Measurements from ENCODE around the gene PNPLA8. TPM values are rescaled to one million over a fixed set of nuclear protein-coding genes. Genes with fewer than 3 reads are reported as not detected.

PNPLA8 gene
- total RNA-seq, 3 donors from 2014 or later: 20.8 to 32.3 (median 23.4) TPM

DNA sequence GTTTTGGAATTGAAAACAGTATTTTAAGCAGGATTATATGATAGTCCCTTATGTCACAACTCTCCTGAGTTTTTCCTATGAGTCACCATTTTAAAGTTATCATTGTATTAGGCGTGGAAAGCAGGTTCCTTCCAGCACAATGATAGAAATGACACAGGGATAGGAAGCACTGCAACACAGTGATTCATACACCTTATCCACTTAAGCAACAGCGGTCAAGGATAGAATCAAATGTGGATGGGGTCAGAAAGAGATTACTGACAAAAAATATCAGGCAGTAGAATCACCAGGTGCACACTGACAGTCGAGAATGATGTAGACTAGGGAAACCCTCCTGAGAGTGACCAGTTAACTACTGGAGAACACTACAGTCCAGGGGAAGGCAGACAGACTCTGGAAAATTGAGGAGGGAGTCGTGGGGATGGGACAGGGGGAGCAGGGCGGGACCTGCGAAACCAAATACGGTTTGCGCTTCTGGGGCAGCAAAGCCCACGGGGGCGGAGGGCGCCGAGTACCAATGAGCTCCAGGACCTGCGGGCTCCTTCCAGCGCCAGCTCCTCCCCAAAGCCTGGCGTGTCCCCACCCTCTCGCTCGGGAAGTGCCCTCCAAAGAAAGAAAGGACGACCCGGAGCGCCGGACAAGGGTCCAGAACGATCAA, 479 bp downstream of the PNPLA8 start:
- H3K36me3 ChIP-seq (ENCODE audit: low read depth): peaks cover 5% of the 10 kb centered on the region
- H3K4me1 ChIP-seq (ENCODE audit: low read depth): peaks cover 16% of the 10 kb centered on the region
- intact Hi-C loops (cut with DNase I, micrococcal nuclease): loop anchor here (2.0 to 5.0 kb wide), 2 partner anchors 42 to 45 kb away; partner anchors contain the start of genes DNAJB9 (in 1 of the 2) and THAP5 (in 1 of the 2)
- no peak for DNase-seq
- no peaks in the 10 kb centered on the region for H3K9me3 ChIP-seq
- ATAC-seq: peak; percentile 63
- TF ChIP-seq, protein P1, sequence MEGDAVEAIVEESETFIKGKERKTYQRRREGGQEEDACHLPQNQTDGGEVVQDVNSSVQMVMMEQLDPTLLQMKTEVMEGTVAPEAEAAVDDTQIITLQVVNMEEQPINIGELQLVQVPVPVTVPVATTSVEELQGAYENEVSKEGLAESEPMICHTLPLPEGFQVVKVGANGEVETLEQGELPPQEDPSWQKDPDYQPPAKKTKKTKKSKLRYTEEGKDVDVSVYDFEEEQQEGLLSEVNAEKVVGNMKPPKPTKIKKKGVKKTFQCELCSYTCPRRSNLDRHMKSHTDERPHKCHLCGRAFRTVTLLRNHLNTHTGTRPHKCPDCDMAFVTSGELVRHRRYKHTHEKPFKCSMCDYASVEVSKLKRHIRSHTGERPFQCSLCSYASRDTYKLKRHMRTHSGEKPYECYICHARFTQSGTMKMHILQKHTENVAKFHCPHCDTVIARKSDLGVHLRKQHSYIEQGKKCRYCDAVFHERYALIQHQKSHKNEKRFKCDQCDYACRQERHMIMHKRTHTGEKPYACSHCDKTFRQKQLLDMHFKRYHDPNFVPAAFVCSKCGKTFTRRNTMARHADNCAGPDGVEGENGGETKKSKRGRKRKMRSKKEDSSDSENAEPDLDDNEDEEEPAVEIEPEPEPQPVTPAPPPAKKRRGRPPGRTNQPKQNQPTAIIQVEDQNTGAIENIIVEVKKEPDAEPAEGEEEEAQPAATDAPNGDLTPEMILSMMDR (IDR thresholded peaks at IDR 0.05): no peak
- H3K4me3 ChIP-seq: peak overlapping the region; percentile 64

DNA sequence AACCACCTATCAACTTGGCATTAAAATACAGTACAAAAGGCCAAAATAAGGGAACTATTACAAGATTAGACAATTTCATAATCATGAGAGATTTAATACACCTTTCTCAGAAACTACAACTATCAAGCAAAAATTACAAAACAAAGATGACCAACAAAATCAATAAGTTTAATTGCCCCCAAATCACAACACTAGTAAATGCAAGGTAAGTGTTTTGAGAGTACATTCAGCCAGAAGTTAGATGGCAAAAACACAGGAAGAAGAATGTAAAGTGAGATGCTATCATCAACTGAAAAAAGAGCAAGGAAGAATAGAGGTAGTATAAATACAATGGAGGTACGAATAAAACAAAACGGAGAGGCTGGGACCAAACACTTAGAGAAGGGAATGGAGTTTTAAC, 3.2 kb downstream of the PNPLA8 start:
- H3K9me3 ChIP-seq: no peaks in the 10 kb centered on the region
- H3K4me1 ChIP-seq (ENCODE audit: low read depth): peaks cover 12% of the 10 kb centered on the region
- DNase-seq: no peak
- intact Hi-C loops (cut with DNase I, micrococcal nuclease): no loop called here
- no peak overlapping the region for H3K4me3 ChIP-seq
- TF ChIP-seq, protein P1 (IDR thresholded peaks at IDR 0.05): no peak
- no peak for ATAC-seq
- H3K36me3 ChIP-seq (ENCODE audit: low read depth): peaks cover 5% of the 10 kb centered on the region

DNA sequence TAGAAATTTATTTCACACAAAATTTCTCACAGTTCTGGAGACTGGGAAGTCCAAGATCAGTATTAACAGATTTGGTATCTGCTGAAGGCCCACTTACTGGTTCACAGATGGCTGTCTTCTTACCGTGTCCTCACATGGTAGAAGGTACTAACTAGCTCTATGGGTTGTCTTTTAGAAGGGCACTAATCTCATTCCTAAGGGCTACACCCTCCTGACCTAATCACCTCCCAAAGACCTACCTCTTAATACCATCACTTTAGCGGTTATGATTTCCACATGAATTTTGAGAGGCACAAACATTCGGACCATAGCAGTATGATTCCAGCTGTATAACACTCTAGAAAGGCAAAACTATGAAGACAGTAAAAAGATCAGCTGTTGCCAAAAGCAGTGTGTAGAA, 8.0 kb downstream of the PNPLA8 start:
- DNase-seq: no peak
- intact Hi-C loops (cut with DNase I, micrococcal nuclease): no loop called here
- Histone ChIP-seq H3K36me3 (ENCODE audit: low read depth) (no peaks in the 10 kb centered on the region), H3K4me3 (no peak overlapping the region), H3K9me3 (no peaks in the 10 kb centered on the region), H3K4me1 (ENCODE audit: low read depth) (no peaks in the 10 kb centered on the region)
- no peak for ATAC-seq
- TF ChIP-seq, protein P1 (IDR thresholded peaks at IDR 0.05): no peak

DNA sequence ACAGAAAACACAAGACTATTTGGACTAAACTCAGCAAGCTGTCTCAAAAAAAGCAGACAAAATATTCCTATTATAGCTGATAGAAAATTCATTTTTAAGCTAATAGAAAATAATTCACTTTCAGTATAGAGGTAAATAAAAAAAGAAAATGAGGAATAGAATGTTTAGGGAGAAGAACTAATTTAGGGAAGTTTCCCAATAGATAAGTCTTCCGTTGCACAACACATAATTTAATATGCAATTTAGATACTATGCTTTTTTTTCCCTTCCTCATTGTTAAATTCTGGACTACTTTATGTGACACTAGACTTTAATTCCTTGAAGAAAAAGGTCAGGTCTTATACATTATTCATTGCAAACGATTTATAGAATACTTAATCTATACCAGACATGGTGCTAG, 10.3 kb downstream of the PNPLA8 start:
- TF ChIP-seq, protein P1 (IDR thresholded peaks at IDR 0.05): no peak
- ATAC-seq: no peak
- H3K9me3 ChIP-seq: no peaks in the 10 kb centered on the region
- no peaks in the 10 kb centered on the region for H3K4me1 ChIP-seq (ENCODE audit: low read depth)
- intact Hi-C loops (cut with DNase I, micrococcal nuclease): no loop called here
- H3K36me3 ChIP-seq (ENCODE audit: low read depth): no peaks in the 10 kb centered on the region
- no peak overlapping the region for H3K4me3 ChIP-seq
- DNase-seq: no peak

DNA sequence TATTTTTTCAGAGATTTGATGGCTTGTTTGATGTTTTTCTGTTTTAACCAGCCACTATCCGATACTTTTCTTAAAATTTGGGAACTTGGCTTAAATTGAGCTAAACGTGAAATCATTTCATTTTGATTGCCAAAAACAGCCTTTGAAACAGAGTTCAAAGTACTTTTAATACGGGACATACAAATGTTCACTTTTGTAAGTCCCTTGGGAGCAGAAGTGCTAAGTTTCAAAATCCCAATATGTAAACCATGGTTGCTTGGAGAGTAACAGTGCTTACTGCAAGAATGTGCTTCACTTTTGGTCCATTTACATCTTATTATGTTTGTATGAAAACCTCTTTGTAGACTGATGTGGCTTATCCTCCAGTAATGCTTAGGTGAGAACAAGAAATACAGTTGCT, 10.9 kb downstream of the PNPLA8 start:
- TF ChIP-seq, protein P1 (IDR thresholded peaks at IDR 0.05): no peak
- intact Hi-C loops (cut with DNase I, micrococcal nuclease): no loop called here
- no peaks in the 10 kb centered on the region for H3K36me3 ChIP-seq (ENCODE audit: low read depth)

More for the DNA sequence above, 10.9 kb downstream of the PNPLA8 start:
- ATAC-seq: no peak
- H3K4me3 ChIP-seq: no peak overlapping the region
- no peaks in the 10 kb centered on the region for H3K9me3 ChIP-seq
- H3K4me1 ChIP-seq (ENCODE audit: low read depth): no peaks in the 10 kb centered on the region
- DNase-seq: no peak

All from mucosa of descending colon (tissue), 3 donors.